ENCODE results near the gene GP1BB.

GRCh38 chr22:19758896-19759426 lies 35.6 kb downstream of the GP1BB start:
- TF ChIP-seq, protein P1, sequence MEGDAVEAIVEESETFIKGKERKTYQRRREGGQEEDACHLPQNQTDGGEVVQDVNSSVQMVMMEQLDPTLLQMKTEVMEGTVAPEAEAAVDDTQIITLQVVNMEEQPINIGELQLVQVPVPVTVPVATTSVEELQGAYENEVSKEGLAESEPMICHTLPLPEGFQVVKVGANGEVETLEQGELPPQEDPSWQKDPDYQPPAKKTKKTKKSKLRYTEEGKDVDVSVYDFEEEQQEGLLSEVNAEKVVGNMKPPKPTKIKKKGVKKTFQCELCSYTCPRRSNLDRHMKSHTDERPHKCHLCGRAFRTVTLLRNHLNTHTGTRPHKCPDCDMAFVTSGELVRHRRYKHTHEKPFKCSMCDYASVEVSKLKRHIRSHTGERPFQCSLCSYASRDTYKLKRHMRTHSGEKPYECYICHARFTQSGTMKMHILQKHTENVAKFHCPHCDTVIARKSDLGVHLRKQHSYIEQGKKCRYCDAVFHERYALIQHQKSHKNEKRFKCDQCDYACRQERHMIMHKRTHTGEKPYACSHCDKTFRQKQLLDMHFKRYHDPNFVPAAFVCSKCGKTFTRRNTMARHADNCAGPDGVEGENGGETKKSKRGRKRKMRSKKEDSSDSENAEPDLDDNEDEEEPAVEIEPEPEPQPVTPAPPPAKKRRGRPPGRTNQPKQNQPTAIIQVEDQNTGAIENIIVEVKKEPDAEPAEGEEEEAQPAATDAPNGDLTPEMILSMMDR (IDR thresholded peaks at IDR 0.05): no peak
- TF ChIP-seq MAX (CRISPR knock-in tag; IDR thresholded peaks at IDR 0.05): no peak
- no peak for TF ChIP-seq SP1 (CRISPR knock-in tag; conservative IDR thresholded peaks at IDR 0.05)
- no peak for TF ChIP-seq NFATC4 (CRISPR knock-in tag; IDR thresholded peaks at IDR 0.05)
- TF ChIP-seq, protein P2, sequence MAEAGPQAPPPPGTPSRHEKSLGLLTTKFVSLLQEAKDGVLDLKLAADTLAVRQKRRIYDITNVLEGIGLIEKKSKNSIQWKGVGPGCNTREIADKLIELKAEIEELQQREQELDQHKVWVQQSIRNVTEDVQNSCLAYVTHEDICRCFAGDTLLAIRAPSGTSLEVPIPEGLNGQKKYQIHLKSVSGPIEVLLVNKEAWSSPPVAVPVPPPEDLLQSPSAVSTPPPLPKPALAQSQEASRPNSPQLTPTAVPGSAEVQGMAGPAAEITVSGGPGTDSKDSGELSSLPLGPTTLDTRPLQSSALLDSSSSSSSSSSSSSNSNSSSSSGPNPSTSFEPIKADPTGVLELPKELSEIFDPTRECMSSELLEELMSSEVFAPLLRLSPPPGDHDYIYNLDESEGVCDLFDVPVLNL (CRISPR knock-in tag; IDR thresholded peaks at IDR 0.05; ENCODE audit: borderline replicate concordance, low read depth): no peak
- no peak for TF ChIP-seq TP53 (CRISPR knock-in tag; IDR thresholded peaks at IDR 0.05)
- no peak for TF ChIP-seq NR3C1 (CRISPR knock-in tag; conservative IDR thresholded peaks at IDR 0.05; ENCODE audit: low read depth)
- TF ChIP-seq, protein P3, sequence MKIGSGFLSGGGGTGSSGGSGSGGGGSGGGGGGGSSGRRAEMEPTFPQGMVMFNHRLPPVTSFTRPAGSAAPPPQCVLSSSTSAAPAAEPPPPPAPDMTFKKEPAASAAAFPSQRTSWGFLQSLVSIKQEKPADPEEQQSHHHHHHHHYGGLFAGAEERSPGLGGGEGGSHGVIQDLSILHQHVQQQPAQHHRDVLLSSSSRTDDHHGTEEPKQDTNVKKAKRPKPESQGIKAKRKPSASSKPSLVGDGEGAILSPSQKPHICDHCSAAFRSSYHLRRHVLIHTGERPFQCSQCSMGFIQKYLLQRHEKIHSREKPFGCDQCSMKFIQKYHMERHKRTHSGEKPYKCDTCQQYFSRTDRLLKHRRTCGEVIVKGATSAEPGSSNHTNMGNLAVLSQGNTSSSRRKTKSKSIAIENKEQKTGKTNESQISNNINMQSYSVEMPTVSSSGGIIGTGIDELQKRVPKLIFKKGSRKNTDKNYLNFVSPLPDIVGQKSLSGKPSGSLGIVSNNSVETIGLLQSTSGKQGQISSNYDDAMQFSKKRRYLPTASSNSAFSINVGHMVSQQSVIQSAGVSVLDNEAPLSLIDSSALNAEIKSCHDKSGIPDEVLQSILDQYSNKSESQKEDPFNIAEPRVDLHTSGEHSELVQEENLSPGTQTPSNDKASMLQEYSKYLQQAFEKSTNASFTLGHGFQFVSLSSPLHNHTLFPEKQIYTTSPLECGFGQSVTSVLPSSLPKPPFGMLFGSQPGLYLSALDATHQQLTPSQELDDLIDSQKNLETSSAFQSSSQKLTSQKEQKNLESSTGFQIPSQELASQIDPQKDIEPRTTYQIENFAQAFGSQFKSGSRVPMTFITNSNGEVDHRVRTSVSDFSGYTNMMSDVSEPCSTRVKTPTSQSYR (CRISPR knock-in tag; IDR thresholded peaks at IDR 0.05): no peak
- TF ChIP-seq SOX15 (CRISPR knock-in tag; IDR thresholded peaks at IDR 0.05): no peak

All from WTC11 (cell line).